NCI-H187 treated with DMSO at 0.1 percent for 48 hours (cell line): ENCODE measurements around the gene NUP210L.
"Not testable (repeated sequence)": the region's sequence is repeated elsewhere in the genome, so short reads cannot be mapped to it uniquely, and the experiment has no call there.

Experiments used
- DNase-seq: peaks from one replicate; lab custom pipeline; 2025; lab: John Stamatoyannopoulos, UW

The NUP210L gene

GRCh38 chr1:154097873-154098272, 57.0 kb downstream of the NUP210L start:
- no peak for DNase-seq

GRCh38 chr1:154095456-154096060, 59.3 kb downstream of the NUP210L start:
- no peak for DNase-seq

GRCh38 chr1:154094411-154094810, 60.5 kb downstream of the NUP210L start:
- no peak for DNase-seq

- DNase-seq: no peak
Measured at GRCh38 chr1:154093699-154094098, 61.2 kb downstream of the NUP210L start.

GRCh38 chr1:154091706-154092105, 63.2 kb downstream of the NUP210L start:
- no peak for DNase-seq

- DNase-seq: no peak
Measured at GRCh38 chr1:154087574-154087973, 67.3 kb downstream of the NUP210L start.

GRCh38 chr1:154083057-154083456, 71.8 kb downstream of the NUP210L start:
- not testable (repeated sequence) for DNase-seq

GRCh38 chr1:154081386-154082126, 73.3 kb downstream of the NUP210L start:
- no peak for DNase-seq

GRCh38 chr1:154076413-154076812, 78.5 kb downstream of the NUP210L start:
- no peak for DNase-seq

GRCh38 chr1:154075746-154076145, 79.1 kb downstream of the NUP210L start:
- DNase-seq: no peak

GRCh38 chr1:154062309-154062708, 92.6 kb downstream of the NUP210L start:
- no peak for DNase-seq

GRCh38 chr1:154047436-154047835, 107.4 kb downstream of the NUP210L start:
- not testable (repeated sequence) for DNase-seq

GRCh38 chr1:154033697-154034096, 121.2 kb downstream of the NUP210L start:
- DNase-seq: not testable (repeated sequence)

- no peak for DNase-seq
Measured at GRCh38 chr1:154019940-154020339, 134.9 kb downstream of the NUP210L start.

- DNase-seq: no peak
Measured at GRCh38 chr1:154019269-154019668, 135.6 kb downstream of the NUP210L start.

GRCh38 chr1:154014154-154014907, 140.5 kb downstream of the NUP210L start:
- no peak for DNase-seq

- DNase-seq: not testable (repeated sequence)
Measured at GRCh38 chr1:154012543-154012942, 142.3 kb downstream of the NUP210L start.

- no peak for DNase-seq
Measured at GRCh38 chr1:154012129-154012528, 142.7 kb downstream of the NUP210L start.

GRCh38 chr1:154006136-154006535, 148.7 kb downstream of the NUP210L start:
- DNase-seq: no peak

GRCh38 chr1:154000420-154000819, 154.5 kb downstream of the NUP210L start:
- no peak for DNase-seq

- not testable (repeated sequence) for DNase-seq
Measured at GRCh38 chr1:153996882-153997281, 158.0 kb downstream of the NUP210L start.

GRCh38 chr1:153995640-153996039, 159.2 kb downstream of the NUP210L start:
- no peak for DNase-seq

- DNase-seq: no peak
Measured at GRCh38 chr1:153995202-153995601, 159.7 kb downstream of the NUP210L start.
